Gastrocnemius medialis (tissue), 4 donors: ENCODE results near the gene CRPPA. TPM values are rescaled to one million over a fixed set of nuclear protein-coding genes. Genes with fewer than 3 reads are reported as not detected.

ENCODE experiments used
- ATAC-seq, 2 donors: fragments of 150-250 bp; one replicate each; pipeline ENCODE4 v1.9.1; 2016
- DNase-seq, 2 donors: peaks; one replicate each; pipeline ENCODE4 v3.0.0-alpha.2; 2019
- H3K27ac ChIP-seq, 4 donors: fragments of 200-600 bp; sonication (generic); 1 replicate in 1 of 4; 2 replicates in 3 of 4; pipeline ENCODE4 v1.5.1; 2016 to 2018; ENCODE audit warnings: mild to moderate bottlenecking in 2 of 4, moderate library complexity in 1 of 4
- H3K27me3 ChIP-seq, 3 donors: fragments of 200-600 bp; sonication (generic) in 2 of 3; 1 replicate in 1 of 3; 2 replicates in 2 of 3; pipeline versions ENCODE4 v1.5.1 to v1.6.0; 2016 to 2019; ENCODE audit warnings: mild to moderate bottlenecking in 1 of 3, moderate library complexity in 1 of 3
- H3K36me3 ChIP-seq, 2 donors: fragments of 200-600 bp; sonication (generic) in 1 of 2; one replicate each; pipeline ENCODE4 v1.5.1; 2017 to 2018
- H3K4me1 ChIP-seq, 2 donors: fragments of 200-600 bp; sonication (generic) in 1 of 2; one replicate each; pipeline ENCODE4 v1.5.1; 2016 to 2017; ENCODE audit warnings: mild to moderate bottlenecking in 2 of 2
- H3K4me3 ChIP-seq, 4 donors: fragments of 200-600 bp; sonication (generic) in 3 of 4; 1 replicate in 1 of 4; 2 replicates in 3 of 4; pipeline ENCODE4 v1.5.1; 2016 to 2019; ENCODE audit warnings: mild to moderate bottlenecking in 2 of 4
- H3K9me3 ChIP-seq, 3 donors: fragments of 200-600 bp; sonication (generic) in 2 of 3; 1 replicate in 1 of 3; 2 replicates in 2 of 3; pipeline ENCODE4 v1.5.1; 2016 to 2019
- POLR2A ChIP-seq, 2 donors: fragments of 450-650 bp; IDR thresholded peaks; one replicate each; pipeline ENCODE4 v1.6.1; 2017; ENCODE audit warnings: antibody characterized with exemption in 2 of 2, mild to moderate bottlenecking in 2 of 2, moderate library complexity in 2 of 2
- in situ Hi-C, 4 donors: fragments of 200-750 bp; cut with MboI; loops; one replicate each; pipeline versions ENCODE4 v1.15.0 to v1.8.0; 2017; ENCODE audit warnings: low sequenced_read_pairs in 4 of 4
- intact Hi-C: fragments of 100-400 bp; cut with DNase I; formaldehyde crosslinking; loops from one replicate; pipeline ENCODE4 v1.15.1; 2023; ENCODE audit warnings: low total_unique reads
- total RNA-seq, 4 donors: library from RNA; depleted of rRNA; stranded (reverse); fragments of >200 nt; gene quantifications; one replicate each; pipeline versions ENCODE4 v1.1.0 to v1.2.3, GENCODE V29; 2016
- TF ChIP-seq, protein P1 (sequence below), 5 experiments: fragments of 450-650 bp in 3 of 5; fragments of 200-600 bp in 2 of 5; sonication (generic) in 2 of 5; IDR thresholded peaks in 4 of 5; conservative IDR thresholded peaks in 1 of 5; 1 replicate in 4 of 5; 2 replicates in 1 of 5; pipeline ENCODE4 v1.5.1; 2016 to 2019; ENCODE audit warnings: antibody characterized with exemption in 5 of 5, mild to moderate bottlenecking in 3 of 5, moderate library complexity in 3 of 5

The CRPPA gene
- total RNA-seq, 4 donors from 2014 or later, result 1.2 to 4.9 (median 2.4) TPM

DNA sequence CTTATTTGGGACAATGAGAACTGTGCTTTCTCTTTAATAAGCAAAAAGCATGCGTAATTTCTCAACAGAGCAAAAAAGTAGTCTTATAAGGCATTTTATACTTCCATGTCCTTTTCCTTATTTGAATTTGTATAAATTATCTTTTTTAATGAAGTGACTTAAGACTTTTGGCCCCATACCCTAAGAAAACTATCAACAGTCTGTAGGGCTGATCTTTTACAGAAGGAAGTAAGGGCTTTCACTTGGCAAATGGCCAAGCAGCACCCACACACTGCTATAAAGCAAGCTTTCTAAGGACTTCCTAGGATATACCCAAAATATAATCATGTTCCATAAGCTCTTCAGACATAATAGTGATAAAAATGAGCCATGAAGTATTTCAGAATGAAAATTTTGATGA, 3.4 kb downstream of the CRPPA start:
- ATAC-seq (no peak), DNase-seq (no peak)
- Histone ChIP-seq H3K4me3 (no peak overlapping the region), H3K4me1 (peaks cover 15% of the 10 kb centered on the region in 2 donors), H3K27ac (no peak overlapping the region), H3K36me3 (no peaks in the 10 kb centered on the region), H3K27me3 (no peaks in the 10 kb centered on the region), H3K9me3 (no peaks in the 10 kb centered on the region)
- intact Hi-C loops (no loop called here), in situ Hi-C loops (loop anchor here in 1 of 4 donors (25.0 kb wide), 1 partner anchor 494 kb away; no protein-coding TSS in a partner anchor)
- no peak for TF ChIP-seq POLR2A (IDR thresholded peaks at IDR 0.05)
- TF ChIP-seq, protein P1, sequence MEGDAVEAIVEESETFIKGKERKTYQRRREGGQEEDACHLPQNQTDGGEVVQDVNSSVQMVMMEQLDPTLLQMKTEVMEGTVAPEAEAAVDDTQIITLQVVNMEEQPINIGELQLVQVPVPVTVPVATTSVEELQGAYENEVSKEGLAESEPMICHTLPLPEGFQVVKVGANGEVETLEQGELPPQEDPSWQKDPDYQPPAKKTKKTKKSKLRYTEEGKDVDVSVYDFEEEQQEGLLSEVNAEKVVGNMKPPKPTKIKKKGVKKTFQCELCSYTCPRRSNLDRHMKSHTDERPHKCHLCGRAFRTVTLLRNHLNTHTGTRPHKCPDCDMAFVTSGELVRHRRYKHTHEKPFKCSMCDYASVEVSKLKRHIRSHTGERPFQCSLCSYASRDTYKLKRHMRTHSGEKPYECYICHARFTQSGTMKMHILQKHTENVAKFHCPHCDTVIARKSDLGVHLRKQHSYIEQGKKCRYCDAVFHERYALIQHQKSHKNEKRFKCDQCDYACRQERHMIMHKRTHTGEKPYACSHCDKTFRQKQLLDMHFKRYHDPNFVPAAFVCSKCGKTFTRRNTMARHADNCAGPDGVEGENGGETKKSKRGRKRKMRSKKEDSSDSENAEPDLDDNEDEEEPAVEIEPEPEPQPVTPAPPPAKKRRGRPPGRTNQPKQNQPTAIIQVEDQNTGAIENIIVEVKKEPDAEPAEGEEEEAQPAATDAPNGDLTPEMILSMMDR (IDR thresholded peaks at IDR 0.05 in 4 of 5, conservative IDR thresholded peaks at IDR 0.05 in 1 of 5), result no peak

DNA sequence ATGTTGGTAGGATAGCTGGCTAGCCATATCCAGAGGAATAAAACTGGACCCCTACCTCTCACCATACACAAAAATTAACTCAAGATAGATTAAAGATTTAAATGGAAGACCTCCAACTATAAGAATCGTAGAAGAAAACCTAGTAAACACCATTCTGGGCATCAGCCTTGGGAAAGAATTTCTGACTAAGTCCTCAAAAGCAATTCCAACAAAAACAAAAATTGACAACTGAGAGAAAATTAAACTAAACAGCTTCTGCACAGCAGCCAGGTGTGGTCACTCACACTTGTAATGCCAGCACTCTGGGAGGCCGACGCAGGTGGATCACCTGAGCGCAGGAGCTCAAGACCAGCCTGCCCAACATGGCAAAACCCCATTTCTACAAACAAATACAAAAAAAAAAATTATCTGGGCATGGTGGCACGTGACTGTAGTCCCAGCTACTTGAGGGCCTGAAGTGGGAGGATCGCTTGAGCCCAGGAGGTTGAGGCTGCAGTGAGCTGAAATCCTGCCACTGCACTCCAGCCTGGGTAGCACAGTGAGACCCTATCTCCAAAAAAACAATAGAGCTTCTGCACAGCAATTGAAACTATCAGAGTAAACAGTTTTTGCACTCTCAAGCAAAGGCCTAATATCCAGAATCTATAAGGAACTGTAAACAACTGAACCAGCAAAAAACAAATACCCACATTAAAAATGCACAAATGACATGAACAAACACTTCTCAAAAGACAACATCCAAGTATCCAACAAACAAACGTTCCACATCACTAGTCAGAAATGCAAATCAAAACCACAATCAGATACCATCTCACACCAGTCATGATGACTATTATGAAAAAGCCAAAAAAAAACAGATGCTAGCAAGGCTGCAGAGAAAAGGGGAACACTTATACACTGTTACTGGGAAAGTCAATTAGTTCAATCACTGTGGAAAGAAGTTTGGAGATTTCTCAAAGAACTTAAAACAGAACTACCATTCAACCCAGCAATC, 4.8 kb downstream of the CRPPA start:
- TF ChIP-seq POLR2A (IDR thresholded peaks at IDR 0.05), result no peak
- TF ChIP-seq, protein P1 (IDR thresholded peaks at IDR 0.05 in 4 of 5, conservative IDR thresholded peaks at IDR 0.05 in 1 of 5), result no peak
- intact Hi-C loops, result no loop called here
- Histone ChIP-seq H3K4me3 (no peak overlapping the region), H3K9me3 (no peaks in the 10 kb centered on the region), H3K27ac (no peak overlapping the region), H3K4me1 (peaks cover 6% of the 10 kb centered on the region in 2 donors), H3K27me3 (no peaks in the 10 kb centered on the region), H3K36me3 (no peaks in the 10 kb centered on the region)
- DNase-seq (no peak), ATAC-seq (no peak)
- in situ Hi-C loops, result loop anchor here in 1 of 4 donors (25.0 kb wide), 1 partner anchor 496 kb away; no protein-coding TSS in a partner anchor

DNA sequence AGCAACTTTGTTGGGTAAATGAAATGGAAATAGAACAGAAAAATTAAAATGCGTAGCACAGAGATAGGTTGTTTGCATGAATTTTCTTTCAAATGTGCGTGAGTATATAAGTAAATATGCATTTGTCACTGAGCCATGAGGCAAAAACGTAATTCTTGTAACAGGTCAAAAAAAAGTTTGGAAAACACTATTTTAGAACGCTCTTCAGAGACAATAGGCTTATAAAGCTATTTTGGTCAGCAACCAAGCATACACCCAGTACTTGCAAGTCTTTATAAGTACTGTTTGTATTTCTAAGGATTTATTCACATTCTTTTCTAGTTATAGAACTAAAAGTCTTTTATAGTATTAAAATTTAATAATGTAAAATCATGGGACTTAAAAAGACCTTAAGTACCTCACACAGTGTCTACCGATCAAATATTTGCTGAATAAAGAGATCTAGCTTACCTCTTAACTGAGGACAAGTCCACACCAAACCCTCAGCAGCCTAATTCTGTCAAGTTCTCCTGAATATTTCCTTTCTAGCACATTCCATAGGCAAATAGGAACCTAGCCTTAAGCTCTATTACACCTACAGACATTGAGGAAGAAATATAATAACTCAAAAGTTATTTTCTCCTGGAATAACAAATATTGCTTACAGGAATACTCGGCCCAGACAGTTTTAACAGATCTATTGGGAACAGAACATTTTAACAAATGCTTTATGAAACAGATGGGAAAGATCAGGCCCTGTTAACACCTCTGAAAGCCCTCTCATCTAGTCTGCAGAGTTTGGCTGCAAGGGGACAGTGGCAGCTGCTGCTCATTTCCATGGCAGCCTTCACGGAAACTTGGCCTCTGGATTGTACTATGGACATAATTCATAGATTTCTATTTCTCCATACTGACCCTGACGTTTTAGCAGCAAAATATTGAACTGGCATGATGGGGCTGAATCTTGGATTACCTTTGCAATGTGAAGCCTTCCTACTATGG, 8.8 kb downstream of the CRPPA start:
- H3K4me3 ChIP-seq, result no peak overlapping the region
- no peak overlapping the region for H3K27ac ChIP-seq
- in situ Hi-C loops (loop anchor here in 1 of 4 donors (25.0 kb wide), 1 partner anchor 500 kb away; no protein-coding TSS in a partner anchor), intact Hi-C loops (no loop called here)
- no peak for TF ChIP-seq POLR2A (IDR thresholded peaks at IDR 0.05)
- TF ChIP-seq, protein P1 (IDR thresholded peaks at IDR 0.05 in 4 of 5, conservative IDR thresholded peaks at IDR 0.05 in 1 of 5), result no peak
- H3K27me3 ChIP-seq, result no peaks in the 10 kb centered on the region
- DNase-seq (no peak), ATAC-seq (no peak)
- H3K4me1 ChIP-seq, result no peaks in the 10 kb centered on the region
- H3K36me3 ChIP-seq, result no peaks in the 10 kb centered on the region
- no peaks in the 10 kb centered on the region for H3K9me3 ChIP-seq

DNA sequence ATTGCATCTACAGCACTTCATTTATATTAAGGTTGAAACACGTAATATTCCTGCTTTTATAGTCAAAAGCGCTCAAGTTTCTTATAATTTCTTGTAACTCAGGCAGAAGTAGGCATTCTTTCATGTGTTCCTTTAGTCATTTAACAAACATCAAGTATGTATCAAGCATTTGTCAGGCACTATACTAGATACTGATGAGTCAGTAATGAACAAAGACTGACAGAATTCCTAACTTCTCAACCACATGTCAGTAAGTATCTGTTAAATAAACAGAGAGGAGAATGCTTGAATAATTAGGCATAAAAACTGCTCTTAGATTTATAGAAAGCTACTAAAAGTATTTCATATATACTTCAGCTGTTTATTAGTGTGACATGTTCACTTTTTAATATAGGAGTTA, 9.9 kb downstream of the CRPPA start:
- H3K36me3 ChIP-seq, result no peaks in the 10 kb centered on the region
- no peak for TF ChIP-seq POLR2A (IDR thresholded peaks at IDR 0.05)
- TF ChIP-seq, protein P1 (IDR thresholded peaks at IDR 0.05 in 4 of 5, conservative IDR thresholded peaks at IDR 0.05 in 1 of 5), result no peak
- no peaks in the 10 kb centered on the region for H3K4me1 ChIP-seq
- ATAC-seq (no peak), DNase-seq (no peak)
- intact Hi-C loops (no loop called here), in situ Hi-C loops (loop anchor here in 1 of 4 donors (25.0 kb wide), 1 partner anchor 501 kb away; no protein-coding TSS in a partner anchor)
- H3K27ac ChIP-seq, result no peak overlapping the region
- no peaks in the 10 kb centered on the region for H3K9me3 ChIP-seq
- H3K4me3 ChIP-seq, result no peak overlapping the region
- H3K27me3 ChIP-seq, result no peaks in the 10 kb centered on the region
